Measurements from ENCODE around the gene CFAP43. TPM values are rescaled to one million over a fixed set of nuclear protein-coding genes. Genes with fewer than 3 reads are reported as not detected.
"Not testable (repeated sequence)": the region's sequence is repeated elsewhere in the genome, so short reads cannot be mapped to it uniquely, and the experiment has no call there.

CFAP43 gene
- polyA plus RNA-seq, 1 donor = 39.1 TPM

DNA sequence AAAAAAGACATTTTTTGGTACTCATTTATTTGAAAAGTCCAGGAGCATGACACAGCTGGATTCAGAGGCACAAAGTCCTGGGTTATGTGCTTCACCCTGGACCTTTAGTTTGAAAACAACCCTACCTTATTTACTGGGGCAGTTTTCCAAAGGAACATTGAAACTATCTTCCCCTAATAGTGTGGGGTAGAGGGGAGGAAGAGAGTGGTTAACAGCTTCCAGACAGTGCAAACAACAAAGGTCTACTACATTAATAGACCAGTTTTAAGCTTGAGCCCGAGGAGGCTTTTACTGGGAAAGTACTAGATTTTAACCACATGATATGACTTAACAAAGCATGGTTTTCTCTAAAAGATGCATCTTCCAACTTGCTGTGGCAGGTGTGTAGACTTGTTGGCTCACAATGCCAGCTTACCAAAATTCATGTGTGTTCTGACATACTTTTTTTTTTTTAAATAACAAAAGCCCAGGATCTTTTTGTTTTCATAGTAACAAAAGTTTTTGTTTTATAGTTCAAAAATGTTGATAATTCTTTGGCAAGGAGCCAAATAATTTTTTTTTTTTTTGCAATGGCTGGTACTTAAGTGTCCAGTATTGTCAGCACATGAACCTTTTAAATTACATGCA lies 24.3 kb upstream of the CFAP43 start:
- DNase-seq = no peak

DNA sequence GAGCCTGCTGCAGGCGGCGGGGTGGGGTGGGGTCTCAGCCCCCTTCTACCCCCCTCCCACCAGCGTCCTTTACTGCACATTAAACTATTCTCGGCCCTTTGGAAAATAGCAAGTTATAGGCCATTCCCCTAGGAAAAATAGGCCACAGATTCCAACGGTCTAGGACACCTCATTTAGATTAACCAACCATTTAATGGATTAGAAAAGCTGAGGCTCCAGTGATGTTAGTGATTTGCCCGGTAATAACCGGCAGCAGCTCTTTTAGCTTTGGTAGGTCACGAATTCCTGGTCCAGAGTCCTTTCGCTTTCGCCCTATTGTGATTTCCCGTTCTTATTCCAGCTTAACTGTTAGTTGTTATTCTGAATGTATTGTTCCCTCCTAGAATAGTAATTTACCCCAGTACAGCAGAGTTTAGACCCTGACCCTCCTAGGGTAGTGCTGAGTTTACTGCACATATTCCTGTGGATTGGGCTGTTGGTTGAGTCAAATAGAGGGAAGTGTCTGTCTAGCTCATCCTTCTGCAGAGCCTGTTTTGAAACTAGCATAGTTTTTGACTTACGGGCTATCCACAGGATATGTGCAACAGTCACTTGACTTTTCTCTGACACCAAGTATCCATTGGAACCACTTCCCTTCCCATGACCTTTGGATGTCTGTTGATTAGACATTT lies 23.3 kb upstream of the CFAP43 start:
- DNase-seq = no peak

DNA sequence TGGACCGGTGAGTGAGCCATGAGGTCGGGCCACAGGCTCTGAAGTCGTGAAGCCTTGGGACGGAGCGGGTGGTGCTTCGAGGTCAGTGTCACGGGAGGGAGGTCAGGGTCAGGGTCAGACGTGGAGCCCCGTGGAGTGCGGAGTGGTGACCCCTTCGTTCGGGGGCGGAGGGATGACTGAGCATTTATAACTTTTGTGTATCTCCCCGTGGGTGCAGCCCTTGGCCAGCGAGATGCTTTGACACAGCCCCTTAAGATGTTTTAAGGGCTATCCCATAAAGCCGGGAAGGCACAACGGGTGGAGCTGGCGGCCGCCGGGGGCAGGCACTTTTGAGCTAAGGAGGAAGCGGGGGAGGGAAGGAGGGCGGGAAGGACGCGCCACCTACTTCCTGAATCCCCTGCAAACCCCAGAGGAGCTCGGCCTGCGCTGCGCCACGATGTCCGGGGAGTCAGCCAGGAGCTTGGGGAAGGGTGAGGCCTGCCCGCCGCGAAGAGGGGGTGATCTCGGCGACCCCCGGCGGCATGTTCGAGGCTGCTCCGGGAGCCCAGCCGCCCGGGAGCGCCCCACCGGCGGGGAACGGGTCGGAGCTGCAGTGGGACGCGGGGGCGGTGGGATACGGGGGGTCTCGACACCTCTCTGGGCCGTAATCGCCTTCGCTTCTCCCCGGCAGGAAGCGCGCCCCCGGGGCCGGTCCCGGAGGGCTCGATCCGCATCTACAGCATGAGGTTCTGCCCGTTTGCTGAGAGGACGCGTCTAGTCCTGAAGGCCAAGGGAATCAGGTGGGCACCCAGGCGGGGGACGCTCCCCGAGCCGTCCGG lies 22.5 kb upstream of the CFAP43 start, which contains the start of gene GSTO1:
Gene GSTO1, plus strand, starts transcription at position 400 of the 818 bp plus-strand sequence. Its CDS starts 37 bp downstream, at position 437.
- peak; percentile 65 for DNase-seq

DNA sequence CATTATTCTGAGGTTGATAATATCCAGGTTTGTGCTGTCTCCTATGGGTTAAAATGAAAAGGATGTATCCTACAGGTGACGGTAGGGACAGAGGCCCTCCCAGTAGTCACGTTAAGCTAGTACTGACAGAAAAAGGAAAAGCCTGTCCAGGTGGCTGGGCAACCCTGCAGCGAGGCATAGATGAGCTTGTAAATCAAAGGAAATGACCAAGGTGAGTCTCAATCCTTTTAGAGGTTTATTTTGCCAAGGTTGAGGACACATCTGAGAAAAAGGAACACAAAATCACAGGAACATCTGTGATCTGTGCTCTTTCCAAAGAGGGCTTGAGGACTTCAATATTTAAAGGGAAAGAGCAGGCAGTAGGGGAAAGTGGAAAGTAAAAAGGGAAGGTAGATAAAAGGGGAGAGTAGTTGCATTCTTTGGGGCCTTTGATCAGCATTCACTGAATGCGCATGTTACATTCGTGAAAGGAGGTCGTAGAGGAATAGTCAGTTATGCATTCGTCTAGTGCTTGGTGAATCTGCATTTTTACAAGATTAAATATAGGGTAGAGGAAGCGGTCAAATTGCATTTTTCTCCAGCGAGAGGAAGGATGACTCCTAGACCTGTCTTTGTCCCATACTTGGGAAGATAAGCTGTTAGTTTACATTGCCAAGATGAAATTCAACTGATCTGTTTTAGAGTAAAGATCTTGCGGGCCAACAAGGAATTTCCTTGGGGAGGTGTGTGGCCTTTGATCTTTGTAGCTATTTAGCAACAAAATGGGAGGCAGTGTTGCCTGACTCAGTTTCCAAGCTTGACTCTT lies 21.6 kb upstream of the CFAP43 start:
- no peak for DNase-seq

DNA sequence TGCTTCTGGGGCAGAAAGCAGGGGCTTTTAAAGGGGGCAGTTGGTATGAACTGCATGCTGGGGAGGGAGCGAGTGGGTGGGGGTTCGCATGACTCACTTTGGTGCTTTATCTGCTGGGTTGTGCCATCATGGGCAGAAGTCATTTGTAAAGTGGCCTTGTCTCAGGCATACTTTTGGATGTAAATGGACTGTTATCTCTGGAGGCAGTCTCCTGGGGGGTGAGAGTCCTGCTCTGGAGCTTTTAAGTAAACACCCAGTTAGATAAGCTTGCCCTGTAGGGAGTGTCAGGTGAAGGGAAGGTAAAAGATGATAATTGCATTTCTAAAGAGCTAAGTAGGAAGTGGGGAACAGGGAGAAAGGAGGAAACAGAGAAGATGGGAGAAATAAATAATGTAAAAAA lies 20.9 kb upstream of the CFAP43 start:
- no peak for DNase-seq

DNA sequence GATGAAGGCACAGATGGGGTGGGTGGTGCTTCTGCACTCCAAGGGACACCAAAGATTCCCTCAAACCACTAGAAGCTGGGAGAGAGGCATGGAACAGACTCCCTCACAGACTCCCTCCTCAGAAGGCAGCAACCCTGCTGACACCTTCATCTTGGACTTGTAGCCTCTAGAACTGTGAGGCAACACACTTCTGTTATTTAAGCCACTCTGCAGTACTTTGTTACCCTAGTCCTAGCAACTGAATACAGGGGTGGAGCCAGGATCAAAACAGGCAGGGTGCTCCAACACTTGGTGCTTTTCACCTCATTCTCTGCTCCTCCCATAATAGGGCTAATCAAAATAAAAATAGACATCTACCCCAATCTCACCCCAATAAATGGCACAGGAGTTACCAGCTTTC lies 20.2 kb upstream of the CFAP43 start:
- no peak for DNase-seq

DNA sequence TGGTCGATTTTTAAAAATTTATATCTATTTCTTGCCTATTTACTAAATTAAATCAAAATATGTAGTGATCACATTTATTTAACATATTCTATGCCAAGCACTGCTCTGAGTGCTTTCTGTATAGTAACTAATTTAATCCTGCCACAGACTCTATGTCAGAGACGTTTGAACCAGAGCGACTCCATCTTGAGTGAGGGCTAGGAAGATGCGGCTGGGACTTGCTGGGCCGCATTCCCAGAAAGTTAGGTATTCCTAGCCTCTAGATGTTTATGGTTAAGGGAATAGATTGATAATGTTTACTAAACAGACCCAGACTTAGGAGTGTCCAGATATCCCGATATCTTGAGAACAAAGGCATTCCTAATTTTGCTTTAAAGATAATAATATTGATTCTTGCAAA lies 19.3 kb upstream of the CFAP43 start:
- DNase-seq = no peak

DNA sequence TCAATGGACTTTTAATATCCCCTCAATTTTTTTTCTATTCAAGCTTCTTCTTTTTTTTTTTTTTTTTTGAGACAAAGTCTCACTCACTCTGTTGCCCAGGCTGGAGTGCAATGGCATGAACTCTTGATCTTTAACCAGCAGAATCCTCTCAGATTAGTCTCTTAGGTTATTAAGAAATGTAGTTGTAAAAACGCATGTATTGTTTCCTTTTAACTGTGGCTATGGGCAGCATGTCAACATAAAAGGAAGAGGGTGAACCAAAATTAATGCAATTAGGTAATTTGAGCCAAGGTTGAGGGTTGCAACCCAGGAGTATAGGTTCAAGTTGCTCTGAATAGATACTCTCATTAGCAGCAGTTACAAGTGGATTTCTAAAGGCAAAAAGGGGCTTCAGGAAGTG lies 18.2 kb upstream of the CFAP43 start:
- no peak for DNase-seq

DNA sequence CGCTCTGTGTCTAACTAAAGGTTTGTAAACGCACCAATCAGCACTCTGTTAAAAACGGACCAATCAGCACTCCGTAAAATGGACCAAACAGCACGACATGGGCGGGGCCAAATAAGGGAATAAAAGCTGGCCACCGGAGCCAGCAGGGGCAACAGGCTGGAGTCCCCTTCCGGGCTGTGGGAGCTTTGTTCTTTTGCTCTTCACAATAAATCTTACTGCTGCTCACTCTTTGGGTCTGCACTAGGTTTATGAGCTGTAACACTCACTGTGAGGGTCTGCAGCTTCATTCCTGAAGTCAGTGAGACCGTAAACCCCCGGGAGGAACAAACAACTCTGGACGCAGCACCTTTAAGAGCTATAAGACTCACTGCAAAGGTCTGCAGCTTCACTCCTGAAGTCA lies 16.8 kb upstream of the CFAP43 start:
- not testable (repeated sequence) for DNase-seq

DNA sequence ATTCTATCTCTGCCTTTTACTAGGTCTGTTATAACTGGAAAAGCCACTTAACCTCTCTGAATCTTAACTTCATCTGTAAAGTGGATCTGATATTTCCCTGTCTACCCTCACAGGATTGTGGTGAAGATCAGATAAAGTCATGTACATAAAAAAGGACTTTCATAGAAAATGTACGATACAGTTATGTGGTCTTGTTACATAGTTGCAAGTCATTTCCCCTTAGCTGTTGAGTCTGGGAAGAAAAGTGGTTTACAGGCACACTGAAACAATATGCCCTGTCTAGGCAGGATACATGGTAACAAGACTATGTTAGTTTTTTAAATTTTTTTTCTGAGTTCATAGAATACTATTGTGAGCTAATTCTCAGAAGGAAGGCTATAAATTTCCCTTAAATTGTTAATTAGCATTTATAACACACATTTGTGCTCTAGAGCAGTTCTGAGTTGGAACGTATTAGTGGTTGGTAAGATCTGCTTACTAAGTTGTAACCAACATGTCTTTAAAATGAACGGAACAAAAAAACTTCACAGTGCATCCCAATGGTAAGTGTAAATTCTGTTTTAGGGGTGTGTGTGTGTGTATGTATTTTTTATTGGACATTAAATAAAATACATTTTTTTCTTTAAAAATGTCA lies 15.5 kb upstream of the CFAP43 start:
- no peak for DNase-seq

DNA sequence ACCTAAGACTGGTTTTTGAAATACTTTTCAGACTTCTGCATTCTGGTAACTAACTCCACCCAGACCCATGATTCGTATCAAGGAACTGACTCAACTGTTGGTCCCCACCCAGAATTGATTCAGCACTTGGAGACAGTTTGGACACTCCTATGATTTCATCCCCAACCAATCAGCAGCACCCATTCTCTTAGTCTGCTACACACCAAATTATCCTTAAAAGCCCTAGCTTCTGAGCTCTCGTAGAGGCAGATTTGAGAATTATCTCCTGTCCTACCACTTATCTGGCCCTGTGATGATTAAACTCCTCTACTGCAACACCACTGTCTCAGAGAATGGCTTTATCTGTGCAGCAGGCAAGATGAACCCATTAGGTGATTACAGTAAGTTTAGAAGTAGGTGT lies 14.8 kb upstream of the CFAP43 start:
- no peak for DNase-seq

DNA sequence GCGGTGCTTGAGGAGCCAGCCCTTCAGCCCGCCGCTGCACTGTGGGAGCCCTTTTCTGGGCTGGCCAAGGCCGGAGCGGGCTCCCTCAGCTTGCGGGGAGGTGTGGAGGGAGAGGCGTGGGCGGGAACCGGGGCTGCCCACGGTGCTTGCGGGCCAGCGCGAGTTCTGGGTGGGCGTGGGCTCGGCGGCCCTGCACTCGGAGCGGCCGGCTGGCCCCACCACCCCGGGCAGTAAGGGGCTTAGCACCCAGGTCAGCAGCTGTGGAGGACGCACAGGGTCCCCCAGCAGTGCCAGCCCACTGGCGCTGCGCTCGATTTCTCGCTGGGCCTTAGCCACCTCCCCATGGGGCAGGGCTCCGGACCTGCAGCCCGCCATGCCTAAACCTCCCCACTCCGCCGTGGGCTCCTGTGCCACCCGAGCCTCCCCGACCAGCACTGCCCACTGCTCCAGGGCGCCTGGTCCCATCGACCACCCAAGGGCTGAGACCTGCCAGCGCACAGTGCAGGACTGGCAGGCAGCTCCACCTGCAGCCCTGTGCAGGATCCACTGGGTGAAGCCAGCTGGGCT lies 13.0 kb upstream of the CFAP43 start:
- no peak for DNase-seq

DNA sequence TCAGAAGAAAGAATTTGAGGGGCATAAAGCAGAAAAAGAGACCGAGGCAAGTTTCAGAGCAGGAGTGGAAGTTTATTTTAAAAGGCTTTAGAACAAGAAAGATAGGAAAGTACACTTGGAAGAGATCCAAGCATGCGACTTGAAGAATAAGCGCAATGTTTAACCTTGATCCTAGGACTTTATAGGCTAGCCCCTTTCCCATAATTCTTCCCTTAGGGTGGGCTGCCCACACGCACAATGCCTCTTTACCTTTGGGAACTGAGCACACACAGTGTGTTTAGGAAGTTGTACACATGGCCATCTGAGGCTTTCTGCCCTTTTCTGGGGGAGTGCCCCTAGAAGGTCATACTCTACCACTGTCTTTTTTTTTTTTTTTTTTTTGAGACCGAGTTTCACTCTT lies 11.3 kb upstream of the CFAP43 start:
- DNase-seq = no peak

DNA sequence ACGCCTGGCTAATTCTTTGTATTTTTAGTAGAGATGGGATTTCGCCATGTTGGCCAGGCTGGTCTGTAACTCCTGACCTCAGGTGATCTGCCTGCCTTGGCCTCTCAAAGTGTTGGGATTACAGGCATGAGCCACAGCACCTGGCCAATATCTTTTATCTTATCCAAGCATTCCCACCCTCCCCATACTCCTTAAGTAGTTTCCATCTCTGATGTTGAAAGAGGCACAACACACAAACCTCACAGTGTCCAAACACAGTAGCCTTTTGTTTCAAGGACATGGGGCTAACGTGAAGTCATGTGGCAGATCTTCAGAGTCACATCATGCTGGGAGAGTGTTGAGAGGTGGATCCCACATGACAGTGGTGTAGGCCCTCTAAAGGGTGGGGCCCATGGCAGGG lies 10.8 kb upstream of the CFAP43 start:
- DNase-seq = not testable (repeated sequence)

DNA sequence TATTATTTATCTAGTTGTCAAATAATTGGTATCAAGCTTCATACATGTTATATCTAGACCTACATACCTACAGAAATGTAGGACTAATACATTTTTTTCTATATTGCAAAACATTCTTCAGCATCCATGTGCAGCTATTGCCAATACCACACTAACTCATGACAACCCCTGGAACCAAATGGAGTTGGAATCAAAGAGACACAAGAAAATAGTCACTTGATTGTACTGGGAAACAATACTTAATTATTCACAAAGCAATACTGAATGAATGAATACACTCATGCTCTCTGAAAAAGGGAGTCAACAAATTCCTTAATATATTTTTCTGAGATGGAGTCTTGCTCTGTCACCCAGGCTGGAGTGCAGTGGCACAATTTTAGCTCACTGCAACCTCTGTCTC lies 10.4 kb upstream of the CFAP43 start:
- DNase-seq = no peak

DNA sequence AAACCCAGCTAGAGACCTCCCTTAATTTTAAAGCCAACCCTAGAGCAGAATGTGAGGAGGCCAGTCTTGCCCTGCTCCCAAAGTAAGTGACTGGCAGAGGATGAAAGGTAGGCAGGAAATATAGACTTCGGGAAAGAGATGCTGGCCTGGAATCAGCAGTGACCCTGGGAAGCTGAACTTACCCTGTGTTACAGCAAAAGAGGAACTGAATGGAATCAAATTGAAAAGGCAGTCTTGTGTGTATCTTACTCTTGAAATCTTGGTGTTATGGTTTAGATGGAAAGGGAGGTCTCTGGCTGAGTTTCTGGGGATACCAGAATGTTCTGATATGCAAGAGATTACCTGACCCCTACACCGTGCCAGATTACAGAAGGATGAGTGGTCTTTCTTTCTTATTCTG lies 7.9 kb upstream of the CFAP43 start:
- DNase-seq = no peak

DNA sequence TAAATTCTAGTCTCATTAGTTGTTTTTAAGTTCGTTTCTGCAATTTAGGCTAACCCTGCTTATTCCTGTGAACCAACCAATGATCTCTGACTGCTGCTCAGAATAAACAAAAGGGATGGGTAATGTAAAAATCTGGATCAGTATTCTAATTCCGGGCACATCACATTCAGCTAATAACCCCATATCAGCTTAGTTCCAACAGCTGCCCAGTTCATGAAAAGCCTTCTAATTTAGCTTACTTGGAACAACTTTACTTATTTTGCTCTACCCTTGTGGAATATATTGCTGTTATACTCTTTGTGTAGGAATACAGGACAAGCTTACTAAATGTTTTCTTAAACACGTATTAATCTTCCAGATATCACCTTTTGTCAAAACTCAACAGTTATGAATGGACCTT lies 3.6 kb upstream of the CFAP43 start:
- no peak for DNase-seq

DNA sequence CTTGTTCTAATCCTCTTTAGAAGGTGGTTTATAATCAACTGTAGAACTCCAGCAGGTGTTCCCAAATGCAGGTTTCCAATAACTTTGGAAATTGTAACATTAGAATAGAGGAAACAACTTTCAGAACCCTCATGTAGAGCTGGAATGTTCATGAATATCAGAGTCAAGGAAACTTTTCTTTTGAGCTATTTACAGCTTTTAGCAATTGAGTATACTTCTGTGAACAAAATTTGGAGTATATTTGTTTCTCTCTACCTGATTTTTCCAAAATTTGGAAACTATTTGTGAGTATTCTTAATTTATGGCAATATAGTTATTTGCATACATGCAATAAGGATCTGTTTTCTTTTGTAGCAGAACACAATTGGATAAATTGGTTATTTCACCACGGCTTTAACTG lies 2.8 kb upstream of the CFAP43 start:
- DNase-seq = no peak

DNA sequence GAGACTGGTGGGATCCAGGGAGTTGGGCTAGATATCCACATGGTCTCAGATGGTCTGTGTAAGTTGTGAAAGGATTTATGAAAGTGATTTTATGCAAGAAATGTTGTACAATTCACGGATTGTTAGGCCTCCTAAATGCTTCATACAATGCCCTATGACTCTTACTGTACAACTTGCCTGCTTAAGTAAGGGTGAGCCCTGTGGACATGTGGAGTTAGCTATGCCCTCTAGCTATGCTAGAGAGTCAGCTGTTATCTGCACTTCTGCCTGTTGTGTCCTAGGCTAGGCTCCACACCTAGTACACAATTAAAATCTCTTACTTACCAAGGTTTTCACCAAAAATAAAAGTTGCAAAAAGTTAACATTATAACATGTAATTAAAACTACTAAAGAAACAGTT lies 1.7 kb upstream of the CFAP43 start:
- DNase-seq = no peak

DNA sequence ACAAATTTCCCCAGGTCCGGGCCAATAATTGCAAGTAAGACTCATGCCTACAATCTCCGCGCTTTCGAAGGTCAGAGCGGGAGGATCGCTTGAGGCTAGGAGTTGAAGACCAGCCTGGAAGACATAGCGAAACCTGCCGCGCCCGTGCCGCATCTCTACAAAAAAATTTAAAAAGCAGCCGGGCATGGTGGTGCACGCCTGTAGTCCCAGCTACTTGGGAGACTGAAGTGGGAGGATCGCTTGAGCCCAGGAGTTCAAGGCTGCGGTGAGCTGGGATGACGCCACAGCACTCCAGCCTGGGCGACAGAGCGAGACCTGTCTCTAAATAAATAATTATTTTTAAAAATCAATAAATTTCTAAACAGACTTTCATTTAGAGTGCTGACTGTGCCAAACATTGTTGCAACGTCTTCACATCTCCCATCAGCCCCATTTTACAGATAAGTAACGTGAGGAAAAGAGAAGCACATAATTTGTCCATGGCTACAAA lies 494 bp upstream of the CFAP43 start:
- no peak for DNase-seq

DNA sequence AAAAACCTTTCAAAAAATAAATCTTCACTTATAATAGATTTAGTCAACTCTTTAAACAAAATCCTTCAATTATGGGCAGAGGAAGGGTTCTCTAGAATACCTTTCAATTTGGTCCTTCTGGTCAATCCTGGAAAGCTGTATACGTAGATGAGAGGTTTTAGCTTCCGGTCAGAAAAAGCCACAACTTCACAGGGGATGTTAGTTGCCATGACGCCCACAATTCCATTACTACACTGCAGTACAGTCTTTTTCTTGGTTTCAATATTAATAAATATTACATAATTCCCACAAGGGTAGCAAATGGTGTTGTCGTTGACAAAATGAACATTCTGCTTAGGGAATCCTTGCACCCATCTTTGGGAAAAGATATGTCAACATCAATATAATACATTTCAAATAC lies 1.7 kb downstream of the CFAP43 start:
- DNase-seq = no peak
